OCI-LY3 (cell line): ENCODE results near the gene TMX4.

Source experiments
- H2AFZ ChIP-seq: fragments of 200-600, 300-600 bp; shearing (Covaris generic); 2 replicates; pipeline ENCODE4 v1.6.0; 2014; ENCODE audit warnings: antibody characterized with exemption, low read depth, low read length
- H3K27ac ChIP-seq: fragments of 200-600, 300-600 bp; sonication (generic); 2 replicates; pipeline ENCODE4 v1.5.1; 2014; ENCODE audit warnings: mild to moderate bottlenecking, low read length, moderate library complexity, mixed read lengths
- H3K27me3 ChIP-seq: fragments of 200-600, 300-600 bp; sonication (generic); 2 replicates; pipeline ENCODE4 v1.6.1; 2014; ENCODE audit warnings: low read depth, low read length, mixed read lengths
- H3K36me3 ChIP-seq: fragments of 200-600, 300-600 bp; sonication (generic); replicated peaks from 2 replicates; pipeline ENCODE3; 2014; ENCODE audit warnings: low read depth, low read length, mixed read lengths
- H3K4me1 ChIP-seq: fragments of 300-600, 200-600 bp; sonication (generic); 2 replicates; pipeline ENCODE4 v1.6.1; 2014; ENCODE audit warnings: low read length, mixed read lengths
- H3K4me2 ChIP-seq: fragments of 200-600, 300-600 bp; sonication (generic); 2 replicates; pipeline ENCODE4 v1.6.1; 2014; ENCODE audit warnings: low read length, mixed read lengths
- H3K4me3 ChIP-seq: fragments of 300-600, 200-600 bp; sonication (generic); 2 replicates; pipeline ENCODE4 v1.5.1; 2014; ENCODE audit warnings: antibody characterized with exemption, mild to moderate bottlenecking, low read length, moderate library complexity
- H3K79me2 ChIP-seq: fragments of 300-600, 200-600 bp; shearing (Covaris generic); 2 replicates; pipeline ENCODE4 v1.6.1; 2014; ENCODE audit warnings: mild to moderate bottlenecking, low read length, mixed read lengths
- H3K9ac ChIP-seq: fragments of 300-600, 200-600 bp; shearing (Covaris generic); 2 replicates; pipeline ENCODE4 v1.6.0; 2014; ENCODE audit warnings: mild to moderate bottlenecking, low read length, moderate library complexity
- H3K9me3 ChIP-seq: fragments of 200-600, 300-600 bp; shearing (Covaris generic); 2 replicates; pipeline ENCODE4 v1.6.1; 2014; ENCODE audit warnings: low read length, mixed read lengths; ENCODE audit not compliant: insufficient read depth
- H4K20me1 ChIP-seq: fragments of 200-600, 300-600 bp; sonication (generic); 2 replicates; pipeline ENCODE4 v1.6.1; 2016; ENCODE audit warnings: low read length, mixed read lengths; ENCODE audit not compliant: insufficient read depth
- CTCF ChIP-seq: fragments of 200-600, 300-600 bp; sonication (generic); IDR thresholded peaks from 2 replicates; pipeline ENCODE4 v1.5.1; 2014; ENCODE audit warnings: antibody characterized with exemption, low read length, low read depth
- EZH2phosphoT487 ChIP-seq: fragments of 200-600 bp; shearing (Covaris generic); IDR thresholded peaks from 2 replicates; pipeline ENCODE4 v1.6.1; 2018; ENCODE audit warnings: antibody characterized with exemption, mixed run types, low read depth

The TMX4 gene

GRCh38 chr20:8019998-8020247 is 362 bp upstream of the TMX4 start:
- Histone ChIP-seq H3K9me3 (no peaks in the 10 kb centered on the region), H3K4me1 (peaks cover 13% of the 10 kb centered on the region), H3K79me2 (no peaks in the 10 kb centered on the region), H2AFZ (peak overlapping the region; percentile 72), H3K9ac (peak overlapping the region; percentile 73), H3K4me2 (peak overlapping the region; percentile 59), H3K36me3 (no peaks in the 10 kb centered on the region), H3K27me3 (peaks cover 7% of the 10 kb centered on the region), H3K4me3 (peak overlapping the region; percentile 80), H4K20me1 (no peaks in the 10 kb centered on the region), H3K27ac (no peak overlapping the region)
- no peak for TF ChIP-seq CTCF
- TF ChIP-seq EZH2phosphoT487, result no peak

GRCh38 chr20:8018958-8019245 is 659 bp downstream of the TMX4 start:
- Histone ChIP-seq H4K20me1 (no peaks in the 10 kb centered on the region), H3K27ac (peak overlapping the region; percentile 42), H3K9ac (peak overlapping the region; percentile 73), H3K4me2 (peak overlapping the region; percentile 59), H3K4me3 (peak overlapping the region; percentile 80), H2AFZ (peak overlapping the region; percentile 72), H3K9me3 (no peaks in the 10 kb centered on the region), H3K4me1 (peaks cover 13% of the 10 kb centered on the region), H3K27me3 (peaks cover 7% of the 10 kb centered on the region; the same call in 1 of the 2 replicates), H3K36me3 (no peaks in the 10 kb centered on the region), H3K79me2 (no peaks in the 10 kb centered on the region)
- TF ChIP-seq EZH2phosphoT487 (no peak), CTCF (no peak; the same call in 1 of the 2 replicates)

- H3K36me3 ChIP-seq, result no peaks in the 10 kb centered on the region
- no peak for TF ChIP-seq EZH2phosphoT487
- no peak for TF ChIP-seq CTCF
- H2AFZ ChIP-seq, result no peak overlapping the region
- no peaks in the 10 kb centered on the region for H3K9me3 ChIP-seq
- H3K79me2 ChIP-seq, result no peaks in the 10 kb centered on the region
- H3K4me1 ChIP-seq, result no peaks in the 10 kb centered on the region
- no peak overlapping the region for H3K27ac ChIP-seq
- no peak overlapping the region for H3K4me3 ChIP-seq
- no peak overlapping the region for H3K9ac ChIP-seq
- no peak overlapping the region for H3K4me2 ChIP-seq
- no peaks in the 10 kb centered on the region for H3K27me3 ChIP-seq
- no peaks in the 10 kb centered on the region for H4K20me1 ChIP-seq
Measured at GRCh38 chr20:8012724-8013123, 6.8 kb downstream of the TMX4 start.

DNA sequence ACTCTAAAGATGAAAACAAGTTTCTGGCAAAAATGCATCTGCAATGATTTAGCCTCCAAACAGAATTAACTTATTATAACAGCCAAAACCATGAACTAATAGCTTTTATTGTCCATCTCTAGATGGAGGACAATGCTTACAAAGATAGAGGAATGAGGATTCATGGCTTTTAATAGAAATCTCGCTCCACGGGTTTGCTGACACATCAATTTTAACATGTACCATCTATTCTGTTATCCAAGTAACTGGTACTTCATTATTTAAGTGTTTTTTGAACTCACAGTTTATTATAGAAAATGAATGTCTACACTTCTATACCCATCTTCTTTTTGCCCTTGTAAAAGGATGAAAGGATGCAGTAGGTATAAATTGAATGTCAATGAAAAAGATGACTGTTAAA is 10.8 kb downstream of the TMX4 start:
- no peaks in the 10 kb centered on the region for H3K9me3 ChIP-seq
- no peak overlapping the region for H2AFZ ChIP-seq
- H3K4me1 ChIP-seq, result no peaks in the 10 kb centered on the region
- H3K4me2 ChIP-seq, result no peak overlapping the region
- H3K36me3 ChIP-seq, result no peaks in the 10 kb centered on the region
- no peak overlapping the region for H3K9ac ChIP-seq
- no peaks in the 10 kb centered on the region for H3K27me3 ChIP-seq
- no peaks in the 10 kb centered on the region for H4K20me1 ChIP-seq
- TF ChIP-seq EZH2phosphoT487 (no peak), CTCF (no peak)
- no peak overlapping the region for H3K27ac ChIP-seq
- H3K4me3 ChIP-seq, result no peak overlapping the region
- H3K79me2 ChIP-seq, result no peaks in the 10 kb centered on the region
